Mesenteric fat pad (tissue), 1 donor: ENCODE measurements around the gene HPN. TPM values are rescaled to one million over a fixed set of nuclear protein-coding genes. Genes with fewer than 3 reads are reported as not detected.
"Not testable (repeated sequence)": the region's sequence is repeated elsewhere in the genome, so short reads cannot be mapped to it uniquely, and the experiment has no call there.

Source experiments
- DNase-seq: peaks from one replicate; pipeline ENCODE4 v3.0.0-alpha.2; 2020; ENCODE audit warnings: low spot score
- long read RNA-seq: library from polyadenylated mRNA; unstranded; transcript quantifications from one replicate; pipeline ENCODE4 v2.0.0, GENCODE V29; 2020
- total RNA-seq: library from RNA; stranded (reverse); fragmentation: NEBNext Ultra II Directional; extraction: Animal tissue kit (Norgen Biotek cat#: 25700); gene quantifications from one replicate; pipeline ENCODE4 v1.2.1, GENCODE V29; 2021
- donor health status: DM: yes; HTN: yes; CAD: no.

HPN gene
- 1.4 TPM for total RNA-seq
- long read RNA-seq, partial matches to known transcripts, result 0 of 2 reads
- long read RNA-seq, other reads (novel, unspliced or antisense), result 2 of 2 reads

- DNase-seq, result no peak
Observed at GRCh38 chr19:35041548-35042055, at the start of gene HPN. HPN (plus strand) TSS chr19:35041721; CDS start chr19:35042507, 786 bp downstream.

- DNase-seq, result not testable (repeated sequence)
Observed at GRCh38 chr19:34992582-34992981, 48.9 kb upstream of the HPN start.

GRCh38 chr19:34994286-34994642 lies 47.3 kb upstream of the HPN start:
- DNase-seq, result no peak

- DNase-seq, result no peak
Observed at GRCh38 chr19:34994643-34995541, 46.6 kb upstream of the HPN start.

GRCh38 chr19:34995551-34995950 lies 46.0 kb upstream of the HPN start:
- DNase-seq, result no peak

GRCh38 chr19:34997071-34997617 lies 44.4 kb upstream of the HPN start:
- no peak for DNase-seq

GRCh38 chr19:34998224-34998623 lies 43.3 kb upstream of the HPN start:
- DNase-seq, result not testable (repeated sequence)

GRCh38 chr19:34998777-34999497 lies 42.6 kb upstream of the HPN start:
- no peak for DNase-seq

GRCh38 chr19:34999498-35000337 lies 41.8 kb upstream of the HPN start, which contains the start of gene GRAMD1A:
GRAMD1A (plus strand) TSS chr19:35000323; CDS start chr19:35000479, 156 bp downstream.
- peak; percentile 96 for DNase-seq

- no peak for DNase-seq
Observed at GRCh38 chr19:35000338-35000646, 41.2 kb upstream of the HPN start.

GRCh38 chr19:35000647-35001501 lies 40.6 kb upstream of the HPN start:
- peak; percentile 88 for DNase-seq

- no peak for DNase-seq
Observed at GRCh38 chr19:35002037-35002535, 39.4 kb upstream of the HPN start.

- no peak for DNase-seq
Observed at GRCh38 chr19:35004517-35005255, 36.8 kb upstream of the HPN start.

- DNase-seq, result no peak
Observed at GRCh38 chr19:35005256-35005977, 36.1 kb upstream of the HPN start.

GRCh38 chr19:35006007-35006341 lies 35.5 kb upstream of the HPN start:
- DNase-seq, result not testable (repeated sequence)

- no peak for DNase-seq
Observed at GRCh38 chr19:35006342-35006998, 35.1 kb upstream of the HPN start.

- no peak for DNase-seq
Observed at GRCh38 chr19:35006999-35007365, 34.5 kb upstream of the HPN start.

GRCh38 chr19:35007427-35007826 lies 34.1 kb upstream of the HPN start:
- DNase-seq, result not testable (repeated sequence)
